Neural cell (in vitro differentiated cells): ENCODE results near the gene PWWP2B. TPM values are rescaled to one million over a fixed set of nuclear protein-coding genes. Genes with fewer than 3 reads are reported as not detected.

ENCODE experiments used
- H2AFZ ChIP-seq: fragments of 200-600, 300-800 bp; sonication (generic), shearing (Covaris generic); 2 replicates; pipeline ENCODE4 v1.6.0; 2014; ENCODE audit warnings: low read depth, mild to moderate bottlenecking, antibody characterized with exemption, low read length, moderate library complexity
- H3F3A ChIP-seq: fragments of 200-600 bp; shearing (Covaris generic); 2 replicates; pipeline ENCODE4 v1.6.1; 2016; ENCODE audit warnings: mild to moderate bottlenecking, moderate library complexity, mixed read lengths, antibody characterized with exemption, low read length; ENCODE audit not compliant: insufficient read depth, poor library complexity, severe bottlenecking
- H3K27ac ChIP-seq: fragments of 200-600, 300-800 bp; sonication (generic), shearing (Covaris generic); 2 replicates; pipeline ENCODE4 v1.5.1; 2014; ENCODE audit warnings: mild to moderate bottlenecking, low read length, moderate library complexity
- H3K27me3 ChIP-seq: fragments of 300-800, 200-600 bp; sonication (generic), shearing (Covaris generic); 2 replicates; pipeline ENCODE4 v1.6.0; 2014; ENCODE audit warnings: mild to moderate bottlenecking, low read depth, low read length, moderate library complexity; ENCODE audit not compliant: insufficient read depth
- H3K36me3 ChIP-seq: fragments of 300-800, 200-600 bp; sonication (generic), shearing (Covaris generic); 2 replicates; pipeline ENCODE4 v1.5.1; 2014; ENCODE audit warnings: mild to moderate bottlenecking, antibody characterized with exemption, low read length, moderate library complexity; ENCODE audit not compliant: insufficient read depth
- H3K4me2 ChIP-seq: fragments of 300-800, 200-600 bp; sonication (generic), shearing (Covaris generic); 2 replicates; pipeline ENCODE4 v1.6.0; 2014; ENCODE audit warnings: mild to moderate bottlenecking, low read length
- H3K4me3 ChIP-seq: fragments of 300-800, 200-600 bp; sonication (generic), shearing (Covaris generic); 2 replicates; pipeline ENCODE4 v1.5.1; 2014; ENCODE audit warnings: mild to moderate bottlenecking, low read length, moderate library complexity
- H3K79me2 ChIP-seq: fragments of 200-600 bp; shearing (Covaris generic); replicated peaks from 2 replicates; pipeline ENCODE4 v1.6.0; 2014; ENCODE audit warnings: mild to moderate bottlenecking, low read length, moderate library complexity; ENCODE audit not compliant: insufficient read depth
- H3K9ac ChIP-seq: fragments of 300-800, 200-600 bp; sonication (generic), shearing (Covaris generic); 2 replicates; pipeline ENCODE4 v1.6.1; 2016; ENCODE audit warnings: mild to moderate bottlenecking, low read length, mixed read lengths
- H3K9me2 ChIP-seq: fragments of 200-600 bp; shearing (Covaris generic); 2 replicates; pipeline ENCODE4 v1.6.1; 2016; ENCODE audit warnings: mild to moderate bottlenecking, low read length, mixed read lengths; ENCODE audit not compliant: insufficient read depth
- H3K9me3 ChIP-seq: fragments of 200-600, 300-800 bp; sonication (generic), shearing (Covaris generic); 2 replicates; pipeline ENCODE4 v1.6.1; 2016; ENCODE audit warnings: mild to moderate bottlenecking, mixed run types, low read length, moderate library complexity, mixed read lengths
- H4K20me1 ChIP-seq: fragments of 200-600 bp; shearing (Covaris generic); 2 replicates; pipeline ENCODE4 v1.6.1; 2016; ENCODE audit warnings: mild to moderate bottlenecking, mixed run types; ENCODE audit not compliant: insufficient read depth
- CTCF ChIP-seq: fragments of 450-650 bp; IDR thresholded peaks from 2 replicates; pipeline ENCODE4 v1.5.1; 2014; ENCODE audit warnings: antibody characterized with exemption, mild to moderate bottlenecking, moderate library complexity; ENCODE audit not compliant: poor library complexity, severe bottlenecking
- EP300 ChIP-seq: fragments of 450-650 bp; conservative IDR thresholded peaks from 2 replicates; pipeline ENCODE4 v1.6.1; 2014; ENCODE audit warnings: antibody characterized with exemption, mild to moderate bottlenecking, moderate library complexity; ENCODE audit not compliant: poor library complexity, severe bottlenecking
- EZH2 ChIP-seq: fragments of 200-600, 300-800 bp; shearing (Covaris generic), sonication (generic); IDR thresholded peaks from 2 replicates; pipeline ENCODE4 v1.6.1; 2014; ENCODE audit warnings: antibody characterized with exemption, low read length, borderline replicate concordance, mild to moderate bottlenecking; ENCODE audit not compliant: insufficient read depth, poor library complexity, severe bottlenecking
- MXI1 ChIP-seq: fragments of 450-650 bp; conservative IDR thresholded peaks from 2 replicates; pipeline ENCODE4 v1.6.1; 2014; ENCODE audit warnings: antibody characterized with exemption, mild to moderate bottlenecking; ENCODE audit not compliant: poor library complexity, severe bottlenecking
- POLR2AphosphoS5 ChIP-seq: IDR thresholded peaks from 2 replicates; pipeline ENCODE4 v1.6.1; 2012
- RAD21 ChIP-seq: fragments of 450-650 bp; conservative IDR thresholded peaks from 2 replicates; pipeline ENCODE4 v1.6.1; 2014; ENCODE audit warnings: antibody characterized with exemption, mild to moderate bottlenecking, moderate library complexity
- REST ChIP-seq: IDR thresholded peaks from 2 replicates; pipeline ENCODE4 v1.6.1; 2012; ENCODE audit warnings: borderline replicate concordance
- SMC3 ChIP-seq: fragments of 450-650 bp; conservative IDR thresholded peaks from 2 replicates; pipeline ENCODE4 v1.6.1; 2014; ENCODE audit warnings: antibody characterized with exemption, mild to moderate bottlenecking, moderate library complexity; ENCODE audit not compliant: poor library complexity
- TAF1 ChIP-seq: IDR thresholded peaks from 2 replicates; pipeline ENCODE4 v1.6.1; 2012; ENCODE audit warnings: low read depth
- polyA plus RNA-seq: library from polyadenylated mRNA; depleted of rRNA; stranded (reverse); fragments of >200 nt; gene quantifications from 2 replicates; pipeline ENCODE4 v1.2.3, GENCODE V29; 2014

Gene PWWP2B
- polyA plus RNA-seq, 1 donor from 2014 or later, result 13.0 TPM

GRCh38 chr10:132427939-132428367, 31.0 kb downstream of the PWWP2B start:
- Histone ChIP-seq H3K27ac (no peak overlapping the region), H3K36me3 (no peaks in the 10 kb centered on the region), H3K9me3 (no peaks in the 10 kb centered on the region), H3K4me3 (no peak overlapping the region), H3K79me2 (no peaks in the 10 kb centered on the region), H3K9me2 (no peaks in the 10 kb centered on the region), H3F3A (no peaks in the 10 kb centered on the region), H3K4me2 (no peak overlapping the region), H3K9ac (no peak overlapping the region), H3K27me3 (no peaks in the 10 kb centered on the region), H2AFZ (no peak overlapping the region), H4K20me1 (no peaks in the 10 kb centered on the region)
- no peak for TF ChIP-seq POLR2AphosphoS5
- TF ChIP-seq RAD21, result no peak
- TF ChIP-seq EZH2, result no peak
- TF ChIP-seq EP300, result no peak
- no peak for TF ChIP-seq SMC3
- no peak for TF ChIP-seq MXI1
- no peak for TF ChIP-seq TAF1
- no peak for TF ChIP-seq CTCF
- no peak for TF ChIP-seq REST

- H3F3A ChIP-seq, result no peaks in the 10 kb centered on the region
- no peaks in the 10 kb centered on the region for H3K36me3 ChIP-seq
- no peaks in the 10 kb centered on the region for H3K79me2 ChIP-seq
- H3K27ac ChIP-seq, result no peak overlapping the region
- no peaks in the 10 kb centered on the region for H3K9me3 ChIP-seq
- no peaks in the 10 kb centered on the region for H4K20me1 ChIP-seq
- no peak for TF ChIP-seq TAF1
- TF ChIP-seq CTCF, result no peak
- no peak for TF ChIP-seq EP300
- no peak for TF ChIP-seq POLR2AphosphoS5
- TF ChIP-seq SMC3, result no peak
- TF ChIP-seq REST, result no peak
- TF ChIP-seq RAD21, result no peak
- TF ChIP-seq MXI1, result no peak
- no peak for TF ChIP-seq EZH2
- H3K4me3 ChIP-seq, result no peak overlapping the region
- H2AFZ ChIP-seq, result no peak overlapping the region
- no peaks in the 10 kb centered on the region for H3K9me2 ChIP-seq
- H3K9ac ChIP-seq, result no peak overlapping the region
- H3K27me3 ChIP-seq, result no peaks in the 10 kb centered on the region
- no peak overlapping the region for H3K4me2 ChIP-seq
These were observed 31.5 kb downstream of the PWWP2B start for GRCh38 chr10:132428486-132428995.
